Suprapubic skin (tissue), 4 donors: ENCODE data around the gene SPATA3. TPM values are rescaled to one million over a fixed set of nuclear protein-coding genes. Genes with fewer than 3 reads are reported as not detected.

Source experiments
- DNase-seq, 2 donors: peaks; one replicate each; pipeline ENCODE4 v3.0.0-alpha.2; 2019; ENCODE audit warnings: low spot score in 2 of 2
- H3K27ac ChIP-seq: fragments of 200-600 bp; sonication (generic); one replicate; pipeline ENCODE4 v1.5.1; 2019
- H3K27me3 ChIP-seq: fragments of 200-600 bp; sonication (generic); one replicate; pipeline ENCODE4 v1.5.1; 2019
- H3K36me3 ChIP-seq: fragments of 200-600 bp; sonication (generic); one replicate; pipeline ENCODE4 v1.5.1; 2019
- H3K4me1 ChIP-seq: fragments of 200-600 bp; sonication (generic); one replicate; pipeline ENCODE4 v1.5.1; 2019
- H3K4me3 ChIP-seq: fragments of 200-600 bp; sonication (generic); one replicate; pipeline ENCODE4 v1.5.1; 2019; ENCODE audit warnings: mild to moderate bottlenecking
- H3K9me3 ChIP-seq: fragments of 200-600 bp; sonication (generic); one replicate; pipeline ENCODE4 v1.5.1; 2019
- CTCF ChIP-seq, 2 donors: fragments of 200-600 bp in 1 of 2; fragments of 450-650 bp in 1 of 2; sonication (generic) in 1 of 2; IDR thresholded peaks; one replicate each; pipeline ENCODE4 v1.5.1; 2016 to 2019; ENCODE audit warnings: antibody characterized with exemption in 2 of 2, mild to moderate bottlenecking in 1 of 2, moderate library complexity in 1 of 2
- EP300 ChIP-seq: sonication (generic); formaldehyde crosslinking; IDR thresholded peaks from one replicate; pipeline ENCODE4 v1.6.1; 2017; ENCODE audit warnings: antibody characterized with exemption
- POLR2A ChIP-seq, 2 donors: fragments of 450-650 bp; IDR thresholded peaks; one replicate each; pipeline ENCODE4 v1.6.1; 2017; ENCODE audit warnings: antibody characterized with exemption in 2 of 2, mild to moderate bottlenecking in 2 of 2, moderate library complexity in 2 of 2
- POLR2AphosphoS5 ChIP-seq, 3 donors: sonication (generic); formaldehyde crosslinking; IDR thresholded peaks; one replicate each; pipeline ENCODE4 v1.6.1; 2017; ENCODE audit warnings: antibody characterized with exemption in 3 of 3
- WGBS: methylation state at CpG from one replicate; pipeline ENCODE4 v1.1.5; 2018; 5-methylcytosine and 5-hydroxymethylcytosine counted together
- total RNA-seq, 4 donors: library from RNA; depleted of rRNA; stranded (reverse); fragments of >200 nt; gene quantifications; one replicate each; pipeline ENCODE4 v1.1.0, GENCODE V29; 2016

The SPATA3 gene
- total RNA-seq, 4 donors from 2014 or later, result not detected

GRCh38 chr2:230950874-230951339 is 45.0 kb upstream of the SPATA3 start:
- DNase-seq, result peak in 1 of 2 donors; percentile 37
- 90% methylated on average over 10 of the region's 10 CpGs for WGBS
- H3K27me3 ChIP-seq, result no peaks in the 10 kb centered on the region
- H3K4me3 ChIP-seq, result no peak overlapping the region
- H3K27ac ChIP-seq, result no peak overlapping the region
- TF ChIP-seq POLR2AphosphoS5 (IDR thresholded peaks at IDR 0.05), result no peak
- TF ChIP-seq POLR2A (IDR thresholded peaks at IDR 0.05), result no peak
- TF ChIP-seq CTCF (IDR thresholded peaks at IDR 0.05), result no peak
- no peak for TF ChIP-seq EP300
- H3K4me1 ChIP-seq, result no peaks in the 10 kb centered on the region
- H3K36me3 ChIP-seq, result no peaks in the 10 kb centered on the region
- H3K9me3 ChIP-seq, result no peaks in the 10 kb centered on the region

- H3K27ac ChIP-seq, result no peak overlapping the region
- TF ChIP-seq POLR2A (IDR thresholded peaks at IDR 0.05), result no peak
- TF ChIP-seq POLR2AphosphoS5 (IDR thresholded peaks at IDR 0.05), result no peak
- no peak for TF ChIP-seq CTCF (IDR thresholded peaks at IDR 0.05)
- TF ChIP-seq EP300, result no peak
- DNase-seq, result peak in 1 of 2 donors; percentile 1
- no peaks in the 10 kb centered on the region for H3K36me3 ChIP-seq
- H3K9me3 ChIP-seq, result no peaks in the 10 kb centered on the region
- no peaks in the 10 kb centered on the region for H3K27me3 ChIP-seq
- no peak overlapping the region for H3K4me3 ChIP-seq
- 73% methylated on average over 2 of the region's 2 CpGs for WGBS
- no peaks in the 10 kb centered on the region for H3K4me1 ChIP-seq
These were observed 44.5 kb upstream of the SPATA3 start for GRCh38 chr2:230951396-230951795.

GRCh38 chr2:230952226-230952956 is 43.5 kb upstream of the SPATA3 start:
- H3K36me3 ChIP-seq, result no peaks in the 10 kb centered on the region
- DNase-seq, result peak in 1 of 2 donors; percentile 52
- H3K4me3 ChIP-seq, result no peak overlapping the region
- TF ChIP-seq CTCF (IDR thresholded peaks at IDR 0.05) (no peak), POLR2AphosphoS5 (IDR thresholded peaks at IDR 0.05) (no peak)
- H3K27ac ChIP-seq, result no peak overlapping the region
- WGBS, result 91% methylated on average over 10 of the region's 10 CpGs
- H3K4me1 ChIP-seq, result peaks cover 9% of the 10 kb centered on the region
- H3K27me3 ChIP-seq, result no peaks in the 10 kb centered on the region
- H3K9me3 ChIP-seq, result no peaks in the 10 kb centered on the region

GRCh38 chr2:230953845-230954244 is 42.1 kb upstream of the SPATA3 start:
- H3K4me3 ChIP-seq, result no peak overlapping the region
- no peak for DNase-seq
- no peak overlapping the region for H3K27ac ChIP-seq
- no peaks in the 10 kb centered on the region for H3K9me3 ChIP-seq
- TF ChIP-seq EP300, result no peak
- TF ChIP-seq CTCF (IDR thresholded peaks at IDR 0.05), result no peak
- no peak for TF ChIP-seq POLR2A (IDR thresholded peaks at IDR 0.05)
- no peak for TF ChIP-seq POLR2AphosphoS5 (IDR thresholded peaks at IDR 0.05)
- no peaks in the 10 kb centered on the region for H3K36me3 ChIP-seq
- H3K27me3 ChIP-seq, result peaks cover under 1% of the 10 kb centered on the region
- peaks cover 14% of the 10 kb centered on the region for H3K4me1 ChIP-seq
- 86% methylated on average over 1 of the region's 9 CpGs for WGBS

- H3K4me1 ChIP-seq, result peaks cover 14% of the 10 kb centered on the region
- TF ChIP-seq POLR2A (IDR thresholded peaks at IDR 0.05) (no peak), POLR2AphosphoS5 (IDR thresholded peaks at IDR 0.05) (no peak), CTCF (IDR thresholded peaks at IDR 0.05) (no peak), EP300 (no peak)
- no peak for DNase-seq
- H3K4me3 ChIP-seq, result no peak overlapping the region
- no peak overlapping the region for H3K27ac ChIP-seq
- H3K27me3 ChIP-seq, result peaks cover 6% of the 10 kb centered on the region
- no peaks in the 10 kb centered on the region for H3K36me3 ChIP-seq
- no peaks in the 10 kb centered on the region for H3K9me3 ChIP-seq
These were observed 41.2 kb upstream of the SPATA3 start for GRCh38 chr2:230954746-230955145.
